ENCODE results near the gene DUSP9.
"Not testable (repeated sequence)": the region's sequence is repeated elsewhere in the genome, so short reads cannot be mapped to it uniquely, and the experiment has no call there.

The DUSP9 gene

DNA sequence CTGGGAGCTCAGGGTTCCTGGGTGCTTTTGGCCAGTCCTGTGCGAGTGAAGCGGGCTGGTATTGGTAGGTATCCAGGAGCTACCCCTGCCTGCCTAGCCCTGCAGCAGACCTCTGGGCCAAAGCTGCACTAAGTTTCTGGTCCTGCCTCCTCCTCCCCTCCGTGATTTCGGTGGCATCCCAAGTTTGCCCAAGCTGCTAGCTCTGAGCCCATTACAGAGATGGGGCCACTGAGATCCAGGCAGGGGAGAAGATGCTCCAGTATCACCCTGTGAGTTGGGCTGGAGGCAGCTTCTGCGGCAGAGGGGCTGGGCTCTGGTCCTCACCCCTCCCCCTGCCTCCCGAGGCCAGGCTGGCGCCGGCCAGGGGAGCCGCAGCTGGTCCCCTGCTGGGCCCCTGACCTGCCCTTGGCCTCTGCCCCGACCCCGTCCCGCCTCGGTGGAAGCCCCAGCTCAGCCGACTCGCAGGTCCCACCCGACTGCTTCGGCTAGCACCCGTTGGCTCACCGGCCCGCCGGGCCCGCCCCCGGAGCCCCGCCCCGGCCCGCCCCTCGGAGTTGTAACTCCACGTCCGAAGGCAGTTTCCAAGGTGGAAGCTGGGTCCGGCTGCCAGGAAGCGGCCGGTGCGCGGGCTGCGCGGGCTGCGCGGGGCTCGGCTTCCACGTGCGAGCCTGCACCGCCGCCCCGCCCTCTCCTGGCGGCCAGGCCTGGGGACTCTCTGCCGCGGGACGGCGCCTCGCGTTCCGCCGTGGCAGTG, at the start of gene DUSP9:
TSS of gene DUSP9 (plus strand) at position 584 of the 754 bp plus-strand sequence. CDS start 751 bp downstream, outside the sequence.
- no peak for FAIRE-seq

GRCh38 chrX:153598541-153599191, 48.3 kb upstream of the DUSP9 start, which contains the start of gene CCNQ:
CCNQ (minus strand) TSS chrX:153599139; CDS start chrX:153599073, 66 bp downstream.
- no peak for FAIRE-seq

GRCh38 chrX:153599192-153600031, 47.6 kb upstream of the DUSP9 start:
- FAIRE-seq, result no peak

GRCh38 chrX:153600032-153600373, 47.0 kb upstream of the DUSP9 start:
- no peak for FAIRE-seq

- FAIRE-seq, result no peak
These were observed 46.1 kb upstream of the DUSP9 start for GRCh38 chrX:153600921-153601320.

DNA sequence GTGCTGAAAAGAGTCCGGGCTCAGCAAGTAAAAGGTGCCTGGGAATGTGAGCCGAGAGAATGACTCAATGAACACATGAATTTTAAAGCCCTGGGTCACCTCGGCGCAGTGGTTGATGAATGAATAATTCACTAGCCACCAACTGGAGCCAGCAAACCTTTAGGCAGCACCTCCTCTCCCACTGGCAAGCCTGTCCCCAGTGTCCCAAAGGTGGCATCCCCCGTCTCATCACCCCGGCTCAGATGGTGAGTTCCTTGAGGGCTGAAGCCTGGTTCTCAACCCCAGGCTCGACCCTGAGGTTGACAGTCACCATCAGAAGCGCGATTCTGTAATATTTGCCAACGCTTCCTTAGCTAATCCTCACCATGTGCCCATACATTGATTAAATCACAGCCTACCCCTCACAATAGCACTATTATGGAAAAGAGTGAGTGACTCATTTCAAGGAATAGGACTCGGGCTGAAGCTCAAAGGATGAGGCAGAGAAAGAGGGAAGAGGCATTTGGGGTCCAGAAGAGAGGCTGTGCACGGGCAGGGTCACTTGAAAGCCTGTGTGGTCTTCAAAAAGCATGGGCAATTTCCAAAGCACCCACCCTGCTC, 45.4 kb upstream of the DUSP9 start:
- no peak for FAIRE-seq

DNA sequence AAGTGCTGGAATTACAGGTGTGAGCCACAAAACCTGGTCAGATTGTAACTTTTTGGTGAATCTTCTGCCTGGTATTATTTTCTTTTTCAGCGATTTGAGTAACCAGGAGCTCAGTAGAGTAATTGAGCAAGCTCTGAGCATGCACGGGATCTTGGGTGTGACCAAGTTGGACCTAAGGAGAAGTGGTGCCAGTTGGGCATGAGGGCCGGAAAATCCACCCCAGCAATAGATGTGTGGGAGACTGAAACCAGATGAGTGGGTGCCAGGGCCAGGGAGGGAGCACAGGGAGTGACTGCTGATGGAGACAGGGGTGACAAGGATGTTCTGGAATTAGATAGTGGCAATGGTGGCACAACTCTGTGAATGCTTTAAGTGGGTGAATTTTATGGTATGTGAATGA, 44.4 kb upstream of the DUSP9 start:
- FAIRE-seq, result no peak

GRCh38 chrX:153603131-153603656, 43.8 kb upstream of the DUSP9 start:
- FAIRE-seq, result no peak

GRCh38 chrX:153604666-153605380, 42.2 kb upstream of the DUSP9 start:
- not testable (repeated sequence) for FAIRE-seq

GRCh38 chrX:153606503-153606902, 40.5 kb upstream of the DUSP9 start:
- no peak for FAIRE-seq

GRCh38 chrX:153608376-153608775, 38.6 kb upstream of the DUSP9 start:
- FAIRE-seq, result no peak

DNA sequence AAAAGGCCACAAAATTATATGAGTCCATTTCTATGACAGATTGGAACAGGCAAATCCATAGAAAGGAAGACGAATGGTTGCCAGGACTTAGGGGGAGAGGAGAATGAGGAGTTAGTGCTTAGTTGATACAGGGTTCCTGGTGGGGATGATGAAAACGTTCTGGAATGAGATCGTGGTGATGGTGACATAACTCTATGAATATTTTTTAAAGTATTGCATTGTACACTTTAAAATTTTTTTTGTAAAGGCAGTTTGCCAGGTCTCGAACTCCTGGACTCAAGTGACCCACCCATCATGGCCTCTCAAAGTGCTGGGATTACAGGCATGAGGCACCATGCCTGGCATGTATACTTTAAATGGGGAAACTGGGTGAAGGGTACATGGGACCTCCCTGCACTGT, 38.2 kb upstream of the DUSP9 start:
- no peak for FAIRE-seq

- no peak for FAIRE-seq
These were observed 36.8 kb upstream of the DUSP9 start for GRCh38 chrX:153609917-153610835.

DNA sequence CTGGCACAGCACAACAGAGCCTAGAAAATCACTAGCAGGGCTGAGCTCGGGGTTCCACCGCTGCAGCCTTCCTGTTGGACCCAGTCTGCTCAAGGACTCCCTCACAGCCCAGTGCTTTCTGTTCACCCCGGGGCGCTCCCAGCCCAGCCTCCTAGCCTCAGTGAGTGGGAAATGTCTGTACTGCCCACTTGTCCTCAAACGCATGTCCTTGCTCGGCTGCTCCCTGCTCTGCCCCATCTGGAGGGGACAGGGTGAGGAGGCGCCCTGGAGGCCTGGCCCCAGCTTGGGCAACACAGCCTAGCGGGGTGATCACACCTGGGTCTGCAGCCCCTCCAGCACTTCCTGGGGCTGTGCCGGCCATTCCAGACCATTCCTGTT, 36.2 kb upstream of the DUSP9 start:
- FAIRE-seq, result no peak

DNA sequence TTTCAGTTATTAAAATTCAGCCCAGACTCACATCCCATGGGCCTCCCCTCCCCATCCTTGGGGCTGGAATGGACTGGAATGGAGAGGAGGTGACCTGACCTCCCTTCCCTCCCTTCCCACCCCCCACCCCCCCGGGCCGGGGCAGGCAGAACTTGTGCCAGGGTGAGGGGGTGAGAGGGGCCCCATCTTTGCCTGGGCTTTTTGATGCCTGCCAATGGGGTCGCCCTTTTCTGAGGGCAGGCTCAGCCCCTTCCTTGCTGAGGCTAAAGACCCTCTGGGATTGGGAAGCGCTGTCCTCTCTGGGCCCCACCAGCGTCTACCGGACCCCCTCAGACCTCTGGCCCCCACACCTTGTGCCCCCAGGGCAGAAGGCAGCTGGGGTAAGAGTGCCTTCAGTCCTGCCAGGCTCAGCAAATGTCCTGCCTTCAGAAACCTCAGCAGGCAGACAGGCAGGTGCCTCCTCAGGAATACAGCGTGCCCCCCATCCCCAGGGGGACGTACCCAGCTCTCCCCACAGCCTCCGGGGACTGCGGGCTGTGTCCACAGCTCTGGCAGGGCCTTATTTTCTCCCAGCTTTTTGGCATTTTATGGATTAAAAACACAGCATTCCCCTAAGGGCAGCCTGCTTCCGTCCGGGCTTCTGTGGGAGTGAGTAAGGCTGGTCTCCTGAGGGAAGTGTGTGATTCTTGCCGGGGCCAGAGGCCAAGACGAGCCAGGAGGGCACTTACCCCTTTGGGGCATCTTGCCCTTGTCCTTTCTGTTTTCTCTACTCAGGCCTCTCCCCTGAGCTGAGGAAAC, 35.5 kb upstream of the DUSP9 start:
- no peak for FAIRE-seq

DNA sequence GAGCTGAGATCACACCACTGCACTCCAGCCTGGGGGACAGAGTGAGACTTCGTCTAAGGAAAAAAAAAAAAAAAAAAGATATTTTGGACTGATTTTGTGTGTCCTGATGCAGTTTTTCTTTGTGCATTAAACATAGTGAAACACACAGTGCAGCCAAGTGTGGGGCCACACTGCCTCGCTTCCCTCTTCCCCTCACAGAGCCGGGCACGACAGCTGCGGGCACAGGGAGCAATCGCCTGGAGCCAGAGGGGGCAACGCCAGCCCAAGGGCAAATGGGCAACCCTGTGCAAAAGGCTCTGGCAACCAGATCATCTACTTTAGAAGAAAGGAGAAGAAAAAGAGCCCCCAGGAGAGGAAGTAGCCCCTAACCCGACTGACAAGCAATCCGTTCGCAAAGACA, 34.6 kb upstream of the DUSP9 start:
- FAIRE-seq, result no peak

GRCh38 chrX:153614818-153615217, 32.2 kb upstream of the DUSP9 start:
- no peak for FAIRE-seq

DNA sequence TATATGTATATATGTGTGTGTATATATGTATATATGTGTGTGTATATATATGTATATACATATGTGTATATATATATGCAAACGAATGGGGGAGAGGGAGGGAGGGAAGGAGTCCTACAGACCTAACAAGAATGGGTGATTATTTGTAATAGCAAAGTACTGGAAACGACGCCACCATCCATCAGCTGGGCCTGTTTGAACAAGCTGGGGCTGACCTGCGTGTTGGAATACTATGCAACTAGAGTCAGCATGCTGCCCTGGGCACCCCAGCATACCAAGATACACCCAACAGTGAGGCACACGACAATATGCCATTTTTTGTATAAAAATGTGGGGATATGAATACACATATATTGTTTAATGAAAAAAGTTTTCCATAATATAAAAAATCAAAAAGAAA, 26.4 kb upstream of the DUSP9 start:
- FAIRE-seq, result no peak

DNA sequence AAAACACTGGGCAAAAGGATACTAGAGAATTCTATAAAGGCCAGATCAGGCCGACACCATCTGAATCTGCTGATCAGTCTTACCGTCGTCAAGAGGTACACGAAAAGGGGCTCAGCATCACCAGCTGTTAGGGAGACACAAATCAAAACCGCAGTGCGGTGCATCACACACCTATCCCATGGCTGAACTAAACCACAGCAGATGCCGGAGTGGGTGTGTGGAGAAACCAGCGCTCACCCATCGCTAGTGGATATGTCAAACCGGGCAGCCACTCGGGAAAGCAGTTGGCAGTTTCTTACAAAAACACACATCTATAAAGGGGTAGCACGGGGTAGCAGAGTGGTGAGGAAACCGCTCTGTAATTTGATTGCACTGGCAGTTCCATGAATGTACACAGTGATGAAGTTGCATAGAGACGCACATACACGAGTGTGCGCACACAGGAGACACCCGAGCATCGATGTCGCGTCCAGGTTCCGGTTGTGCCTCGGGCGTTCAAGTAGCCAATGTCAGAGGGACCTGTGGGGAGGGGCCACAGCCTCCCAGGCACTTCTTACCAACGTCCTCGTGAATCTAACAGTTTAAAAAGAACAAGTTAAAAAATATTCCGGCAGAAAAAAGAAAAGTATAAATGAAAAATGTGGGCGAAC, 24.9 kb upstream of the DUSP9 start:
- FAIRE-seq, result no peak
